ENCODE data around the gene FBXL17. TPM values are rescaled to one million over a fixed set of nuclear protein-coding genes. Genes with fewer than 3 reads are reported as not detected.

FBXL17 gene
- total RNA-seq, 1 experiment from 2014 or later = 3.5 TPM

GRCh38 chr5:107933326-107933725 is 448.6 kb downstream of the FBXL17 start (continued):
- TF ChIP-seq MLX (CRISPR knock-in tag; IDR thresholded peaks at IDR 0.05) = no peak

GRCh38 chr5:107930891-107931290 is 451.0 kb downstream of the FBXL17 start:
- H3K27me3 Mint-ChIP-seq (ENCODE audit: low read depth) = no peaks in the 10 kb centered on the region
- no peak overlapping the region for H3K4me3 Mint-ChIP-seq
- no peak for ATAC-seq
- DNase-seq (ENCODE audit: low spot score) = no peak
- POLR2A ChIA-PET = no interaction called here
- H3K27ac Mint-ChIP-seq = no peak overlapping the region
- no peaks in the 10 kb centered on the region for H3K36me3 Mint-ChIP-seq
- no peaks in the 10 kb centered on the region for H3K9me3 Mint-ChIP-seq
- H3K4me1 Mint-ChIP-seq = peaks cover 35% of the 10 kb centered on the region
- CTCF ChIA-PET = interaction anchor here (0.7 kb wide), 1 partner anchor 396 kb away, joined by 4 read pairs; no protein-coding TSS in a partner anchor
- TF ChIP-seq IRF2 (CRISPR knock-in tag; IDR thresholded peaks at IDR 0.05; ENCODE audit: borderline replicate concordance, low read depth) (no peak), ATF1 (CRISPR knock-in tag; IDR thresholded peaks at IDR 0.05) (no peak), MAX (CRISPR knock-in tag; IDR thresholded peaks at IDR 0.05) (no peak), NFYB (CRISPR knock-in tag; conservative IDR thresholded peaks at IDR 0.05; ENCODE audit: low read depth) (no peak), AFF4 (CRISPR knock-in tag; IDR thresholded peaks at IDR 0.05; ENCODE audit: borderline replicate concordance) (no peak), MXD4 (CRISPR knock-in tag; IDR thresholded peaks at IDR 0.05; ENCODE audit: borderline replicate concordance) (no peak), PREB (CRISPR knock-in tag; IDR thresholded peaks at IDR 0.05; ENCODE audit: borderline replicate concordance) (no peak), E2F4 (CRISPR knock-in tag; IDR thresholded peaks at IDR 0.05; ENCODE audit: borderline replicate concordance, low read depth) (no peak), RELA (CRISPR knock-in tag; IDR thresholded peaks at IDR 0.05; ENCODE audit: borderline replicate concordance) (no peak), RORB (CRISPR knock-in tag; IDR thresholded peaks at IDR 0.05) (no peak), USF1 (CRISPR knock-in tag; IDR thresholded peaks at IDR 0.05) (no peak), NFATC4 (CRISPR knock-in tag; IDR thresholded peaks at IDR 0.05) (no peak), ZNF121 (CRISPR knock-in tag; IDR thresholded peaks at IDR 0.05) (no peak)

GRCh38 chr5:107930092-107930491 is 451.8 kb downstream of the FBXL17 start:
- Mint-ChIP-seq H3K4me1 (peaks cover 32% of the 10 kb centered on the region), H3K36me3 (no peaks in the 10 kb centered on the region), H3K4me3 (no peak overlapping the region), H3K27me3 (ENCODE audit: low read depth) (no peaks in the 10 kb centered on the region), H3K9me3 (no peaks in the 10 kb centered on the region), H3K27ac (no peak overlapping the region)
- POLR2A ChIA-PET = no interaction called here
- CTCF ChIA-PET = no interaction called here
- DNase-seq (ENCODE audit: low spot score) (no peak), ATAC-seq (no peak)
- no peak for TF ChIP-seq NR3C1 (CRISPR knock-in tag; conservative IDR thresholded peaks at IDR 0.05; ENCODE audit: low read depth)
- no peak for TF ChIP-seq SMAD4 (CRISPR knock-in tag; IDR thresholded peaks at IDR 0.05)
- TF ChIP-seq OVOL2 (CRISPR knock-in tag; IDR thresholded peaks at IDR 0.05; ENCODE audit: borderline replicate concordance) = no peak
- no peak for TF ChIP-seq PREB (CRISPR knock-in tag; IDR thresholded peaks at IDR 0.05; ENCODE audit: borderline replicate concordance)
- no peak for TF ChIP-seq ATF2 (CRISPR knock-in tag; IDR thresholded peaks at IDR 0.05; ENCODE audit: borderline replicate concordance, low read depth)
- no peak for TF ChIP-seq FOXP1 (CRISPR knock-in tag; IDR thresholded peaks at IDR 0.05; ENCODE audit: borderline replicate concordance)
- TF ChIP-seq KAT7 (CRISPR knock-in tag; IDR thresholded peaks at IDR 0.05; ENCODE audit: borderline replicate concordance) = no peak
- TF ChIP-seq FOXK1 (CRISPR knock-in tag; IDR thresholded peaks at IDR 0.05) = no peak
- no peak for TF ChIP-seq PRRX2 (CRISPR knock-in tag; IDR thresholded peaks at IDR 0.05)

Measured in WTC11 (cell line).